Mucosa of descending colon (tissue), 3 donors: ENCODE data around the gene PLA2G4E. TPM values are rescaled to one million over a fixed set of nuclear protein-coding genes. Genes with fewer than 3 reads are reported as not detected.

Experiments
- ATAC-seq: fragments of 200-7000 bp; cut with Tn5 transposase; one replicate; pipeline ENCODE4 v1.9.1; 2020; ENCODE audit warnings: mild to moderate bottlenecking, moderate library complexity
- DNase-seq, 3 donors: peaks; one replicate each; pipeline ENCODE4 v3.0.0-alpha.2; 2020
- H3K36me3 ChIP-seq: fragments of 200-600 bp; one replicate; pipeline ENCODE4 v1.8.0; 2021; ENCODE audit warnings: low read depth, mild to moderate bottlenecking
- H3K4me1 ChIP-seq: fragments of 200-600 bp; one replicate; pipeline ENCODE4 v1.8.0; 2021; ENCODE audit warnings: low read depth, mild to moderate bottlenecking
- H3K4me3 ChIP-seq: fragments of 200-600 bp; one replicate; pipeline ENCODE4 v1.8.0; 2021; ENCODE audit warnings: mild to moderate bottlenecking
- H3K9me3 ChIP-seq: fragments of 200-600 bp; one replicate; pipeline ENCODE4 v1.8.0; 2021; ENCODE audit warnings: mild to moderate bottlenecking
- CTCF ChIP-seq: fragments of 200-600 bp; IDR thresholded peaks from one replicate; pipeline ENCODE4 v1.8.0; 2022; ENCODE audit warnings: antibody characterized with exemption, mild to moderate bottlenecking
- intact Hi-C, 2 donors: fragments of 100-400 bp; cut with DNase I in 1 of 2; cut with micrococcal nuclease in 1 of 2; formaldehyde crosslinking; loops; one replicate each; pipeline versions ENCODE4 v1.11.0 to v1.11.1; 2022; cut with DNase I, micrococcal nuclease
- total RNA-seq, 3 donors: library from RNA; stranded (reverse); fragmentation: NEBNext Ultra II Directional in 2 of 3; extraction: Animal tissue kit (Norgen Biotek cat#: 25700) in 2 of 3; gene quantifications; one replicate each; pipeline versions ENCODE4 v1.2.1 to v1.2.4, GENCODE V29; 2021 to 2023
- donor health status: DM: no; HTN: no; CAD: no; lungs with moderate emphysema.
- donor health status: DM: no; HTN: no; CAD: no.
- donor health status: DM: no; HTN: yes; CAD: no.

PLA2G4E gene
- total RNA-seq, 3 donors from 2014 or later, result 0.06 to 0.27 (median 0.09) TPM

- ATAC-seq (no peak), DNase-seq (no peak)
- H3K36me3 ChIP-seq, result no peaks in the 10 kb centered on the region
- no peak overlapping the region for H3K4me3 ChIP-seq
- intact Hi-C loops, result no loop called here
- H3K4me1 ChIP-seq, result no peaks in the 10 kb centered on the region
- TF ChIP-seq CTCF, result no peak
- no peaks in the 10 kb centered on the region for H3K9me3 ChIP-seq
Measured at GRCh38 chr15:41943543-41944312, 77.1 kb downstream of the PLA2G4E start.

- H3K4me1 ChIP-seq, result no peaks in the 10 kb centered on the region
- no peaks in the 10 kb centered on the region for H3K36me3 ChIP-seq
- TF ChIP-seq CTCF, result no peak
- ATAC-seq (no peak), DNase-seq (no peak)
- intact Hi-C loops, result no loop called here
- no peak overlapping the region for H3K4me3 ChIP-seq
- H3K9me3 ChIP-seq, result no peaks in the 10 kb centered on the region
Measured at GRCh38 chr15:41942886-41943285, 78.0 kb downstream of the PLA2G4E start.

- Histone ChIP-seq H3K4me1 (no peaks in the 10 kb centered on the region), H3K9me3 (no peaks in the 10 kb centered on the region), H3K4me3 (no peak overlapping the region), H3K36me3 (no peaks in the 10 kb centered on the region)
- intact Hi-C loops, result no loop called here
- no peak for TF ChIP-seq CTCF
- DNase-seq (no peak), ATAC-seq (no peak)
Measured at GRCh38 chr15:41941644-41942415, 79.0 kb downstream of the PLA2G4E start.

GRCh38 chr15:41940441-41940857 lies 80.4 kb downstream of the PLA2G4E start:
- DNase-seq (no peak), ATAC-seq (peak; percentile 39)
- peaks cover 8% of the 10 kb centered on the region for H3K4me1 ChIP-seq
- no peaks in the 10 kb centered on the region for H3K36me3 ChIP-seq
- no peak overlapping the region for H3K4me3 ChIP-seq
- no peak for TF ChIP-seq CTCF
- intact Hi-C loops, result no loop called here
- H3K9me3 ChIP-seq, result no peaks in the 10 kb centered on the region

GRCh38 chr15:41939986-41940385 lies 80.9 kb downstream of the PLA2G4E start:
- ATAC-seq, result peak; percentile 15
- H3K4me1 ChIP-seq, result peaks cover 12% of the 10 kb centered on the region

More at GRCh38 chr15:41939986-41940385, 80.9 kb downstream of the PLA2G4E start:
- no peak overlapping the region for H3K4me3 ChIP-seq
- TF ChIP-seq CTCF, result no peak
- intact Hi-C loops, result no loop called here
- H3K9me3 ChIP-seq, result no peaks in the 10 kb centered on the region
- H3K36me3 ChIP-seq, result no peaks in the 10 kb centered on the region
- no peak for DNase-seq
